Activated CD8-positive, alpha-beta memory T cell treated with anti-CD3 and anti-CD28 coated beads, Interleukin-2, amount 50 U/mL, for 24 hours (primary cell): ENCODE results near the gene RAB40B.
"Not testable (repeated sequence)": the region's sequence is repeated elsewhere in the genome, so short reads cannot be mapped to it uniquely, and the experiment has no call there.

Experiments
- DNase-seq: peaks from one replicate; pipeline ENCODE4 v3.0.0-alpha.2; 2020; ENCODE audit errors: extremely low read depth

Gene RAB40B, protein sequence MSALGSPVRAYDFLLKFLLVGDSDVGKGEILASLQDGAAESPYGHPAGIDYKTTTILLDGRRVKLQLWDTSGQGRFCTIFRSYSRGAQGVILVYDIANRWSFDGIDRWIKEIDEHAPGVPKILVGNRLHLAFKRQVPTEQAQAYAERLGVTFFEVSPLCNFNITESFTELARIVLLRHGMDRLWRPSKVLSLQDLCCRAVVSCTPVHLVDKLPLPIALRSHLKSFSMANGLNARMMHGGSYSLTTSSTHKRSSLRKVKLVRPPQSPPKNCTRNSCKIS

DNA sequence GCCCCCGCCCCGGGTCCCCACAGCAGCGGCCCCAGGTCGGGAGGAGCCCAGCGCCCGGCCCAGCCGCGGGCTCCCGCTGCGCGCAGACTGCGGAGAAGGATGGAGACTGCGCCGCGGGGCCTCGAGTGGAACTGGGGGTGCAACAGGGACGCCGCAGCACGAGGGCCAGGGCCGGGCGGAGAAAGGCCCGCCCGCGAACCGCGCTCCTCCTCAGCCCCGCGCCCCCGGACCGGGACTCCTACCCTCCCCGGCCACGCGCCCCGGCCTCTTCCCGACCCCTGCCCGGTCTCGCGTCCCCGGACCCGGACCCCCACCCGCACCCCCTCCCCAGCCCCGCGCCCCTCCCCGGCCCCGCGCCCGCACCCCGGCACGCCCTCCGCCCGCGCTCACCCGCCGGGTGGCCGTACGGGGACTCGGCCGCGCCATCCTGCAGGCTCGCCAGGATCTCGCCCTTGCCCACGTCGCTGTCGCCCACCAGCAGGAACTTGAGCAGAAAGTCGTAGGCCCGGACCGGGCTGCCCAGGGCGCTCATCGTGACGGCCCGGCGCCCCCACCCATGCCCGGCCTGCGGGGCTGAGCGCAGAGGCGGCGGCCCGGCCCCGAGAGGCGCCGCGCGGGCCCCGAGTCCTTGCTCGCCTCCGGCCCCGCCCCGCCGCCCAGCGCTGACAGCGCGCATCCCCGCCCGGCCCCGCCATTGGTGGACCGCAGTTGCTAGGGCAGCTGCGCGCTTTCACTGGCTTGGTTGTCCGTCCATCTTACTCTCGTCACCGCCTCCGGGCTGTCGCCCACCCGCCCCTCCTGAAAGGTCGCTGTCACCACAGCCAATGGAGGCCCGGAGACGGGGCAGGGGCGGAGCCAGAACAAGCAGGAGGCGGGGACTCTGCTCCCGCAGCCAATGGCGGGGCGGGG is at the start of gene RAB40B:
Gene RAB40B (minus strand): TSS at position 634 of the 909 bp plus-strand sequence. CDS start 102 bp downstream, at position 532.
- DNase-seq, result peak; percentile 95

DNA sequence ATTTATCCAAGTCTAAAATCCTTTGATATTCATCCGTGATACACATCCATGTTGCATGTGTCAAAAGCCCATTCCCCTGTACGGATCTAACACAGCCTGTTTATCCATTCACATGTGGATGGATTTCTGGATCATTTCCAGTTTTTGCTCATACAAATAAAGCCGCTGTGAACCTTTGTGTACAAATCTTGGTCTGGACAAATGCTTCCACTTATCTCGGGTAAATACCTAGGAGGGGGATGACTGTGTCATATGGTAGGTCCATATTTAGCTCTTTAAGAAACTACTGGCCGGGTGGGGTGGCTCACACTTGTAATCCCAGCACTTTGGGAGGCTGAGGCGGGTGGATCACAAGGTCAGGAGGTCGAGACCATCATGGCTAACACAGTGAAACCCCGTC is 47.0 kb upstream of the RAB40B start:
- DNase-seq, result no peak

DNA sequence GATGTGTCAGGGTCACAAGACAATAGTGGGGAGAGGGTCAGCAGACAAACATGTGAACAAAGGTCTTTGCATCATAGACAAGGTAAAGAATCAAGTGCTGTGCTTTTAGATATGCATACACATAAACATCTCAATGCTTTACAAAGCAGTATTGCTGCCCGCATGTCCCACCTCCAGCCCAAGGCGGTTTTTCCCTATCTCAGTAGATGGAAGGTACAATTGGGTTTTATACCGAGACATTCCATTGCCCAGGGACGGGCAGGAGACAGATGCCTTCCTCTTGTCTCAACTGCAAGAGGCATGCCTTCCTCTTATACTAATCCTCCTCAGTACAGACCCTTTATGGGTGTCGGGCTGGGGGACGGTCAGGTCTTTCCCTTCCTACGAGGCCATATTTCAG is 46.2 kb upstream of the RAB40B start:
- DNase-seq, result not testable (repeated sequence)

DNA sequence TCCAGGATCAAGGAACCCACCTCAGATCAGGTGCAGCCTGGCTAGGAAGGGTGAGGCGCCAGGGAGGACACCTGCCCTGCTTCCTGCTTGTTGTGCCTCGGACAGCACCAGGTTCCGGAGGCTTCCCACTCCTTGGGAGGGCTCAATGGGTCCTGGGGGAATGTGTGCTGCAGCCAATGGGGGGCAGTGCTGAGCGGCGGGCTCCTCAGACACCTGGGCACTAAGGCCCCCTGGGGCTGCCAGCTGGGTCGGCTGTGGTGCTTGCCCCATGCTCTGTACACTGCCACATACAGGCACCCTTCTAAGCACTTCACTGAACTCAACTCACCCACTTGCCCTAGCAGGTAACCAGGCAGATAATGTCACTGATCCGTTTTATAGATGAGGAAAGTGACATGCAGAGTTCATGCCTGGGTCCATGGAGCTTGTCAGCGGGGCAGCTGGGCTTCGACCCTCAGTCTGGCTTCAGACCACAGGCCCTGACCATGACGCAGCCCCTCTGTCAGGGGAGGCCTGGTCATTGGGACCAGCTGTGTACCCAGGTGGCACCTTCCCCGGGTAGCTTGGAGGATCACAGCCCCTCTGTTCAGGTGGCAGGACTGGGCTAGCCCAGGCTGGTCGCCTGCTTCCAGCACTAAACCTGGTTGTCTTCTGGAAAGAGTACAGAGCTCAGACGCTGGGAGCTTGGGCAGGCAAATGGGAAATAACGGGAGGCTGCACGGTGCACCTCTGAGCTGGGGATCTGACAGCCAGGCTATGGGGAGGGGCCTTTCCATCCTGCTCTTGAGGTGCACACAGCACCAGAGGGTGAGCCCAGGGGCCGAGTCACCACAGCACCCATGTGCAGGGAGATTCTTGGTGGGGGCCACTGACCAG is 45.1 kb upstream of the RAB40B start:
- no peak for DNase-seq

DNA sequence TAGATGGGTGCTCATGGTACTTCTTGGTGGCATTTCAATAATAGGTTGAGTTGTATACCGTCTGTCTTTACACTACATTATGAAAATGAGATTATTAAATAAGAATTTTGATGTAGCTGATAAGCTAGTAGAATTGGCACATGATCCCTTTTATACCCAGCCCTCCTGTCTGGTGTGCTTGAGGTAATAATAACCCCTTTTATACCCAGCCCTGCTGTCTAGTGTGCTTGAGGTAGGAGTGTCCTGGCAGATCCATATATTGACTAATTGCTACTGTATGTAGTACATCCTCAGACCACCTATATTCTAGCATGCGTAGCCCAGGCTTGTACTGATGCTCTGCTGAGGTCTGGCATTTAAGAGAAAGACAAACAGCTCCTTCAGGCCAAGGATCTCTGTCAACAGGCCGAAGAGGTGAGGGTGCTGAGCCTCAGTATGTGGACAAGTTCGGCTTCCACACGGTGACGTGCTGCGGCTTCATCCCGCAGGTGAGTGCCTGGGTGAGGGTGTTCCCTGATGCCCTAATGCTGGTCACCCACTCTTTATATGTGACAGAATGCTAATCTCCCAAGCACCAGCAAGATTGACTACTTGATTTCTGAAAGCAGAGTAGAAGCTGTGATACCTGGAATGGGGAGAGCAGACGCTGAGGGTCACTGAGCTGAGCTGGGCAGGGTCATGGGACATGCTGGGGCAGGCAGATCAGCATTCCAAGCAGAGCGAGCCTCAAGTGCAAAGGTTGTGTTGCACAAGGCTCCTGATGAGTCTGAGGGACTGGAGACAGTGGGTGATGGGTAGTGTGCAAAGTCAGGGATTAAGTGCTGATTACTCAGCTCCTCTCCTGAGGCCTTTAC is 42.6 kb upstream of the RAB40B start:
- DNase-seq, result no peak

DNA sequence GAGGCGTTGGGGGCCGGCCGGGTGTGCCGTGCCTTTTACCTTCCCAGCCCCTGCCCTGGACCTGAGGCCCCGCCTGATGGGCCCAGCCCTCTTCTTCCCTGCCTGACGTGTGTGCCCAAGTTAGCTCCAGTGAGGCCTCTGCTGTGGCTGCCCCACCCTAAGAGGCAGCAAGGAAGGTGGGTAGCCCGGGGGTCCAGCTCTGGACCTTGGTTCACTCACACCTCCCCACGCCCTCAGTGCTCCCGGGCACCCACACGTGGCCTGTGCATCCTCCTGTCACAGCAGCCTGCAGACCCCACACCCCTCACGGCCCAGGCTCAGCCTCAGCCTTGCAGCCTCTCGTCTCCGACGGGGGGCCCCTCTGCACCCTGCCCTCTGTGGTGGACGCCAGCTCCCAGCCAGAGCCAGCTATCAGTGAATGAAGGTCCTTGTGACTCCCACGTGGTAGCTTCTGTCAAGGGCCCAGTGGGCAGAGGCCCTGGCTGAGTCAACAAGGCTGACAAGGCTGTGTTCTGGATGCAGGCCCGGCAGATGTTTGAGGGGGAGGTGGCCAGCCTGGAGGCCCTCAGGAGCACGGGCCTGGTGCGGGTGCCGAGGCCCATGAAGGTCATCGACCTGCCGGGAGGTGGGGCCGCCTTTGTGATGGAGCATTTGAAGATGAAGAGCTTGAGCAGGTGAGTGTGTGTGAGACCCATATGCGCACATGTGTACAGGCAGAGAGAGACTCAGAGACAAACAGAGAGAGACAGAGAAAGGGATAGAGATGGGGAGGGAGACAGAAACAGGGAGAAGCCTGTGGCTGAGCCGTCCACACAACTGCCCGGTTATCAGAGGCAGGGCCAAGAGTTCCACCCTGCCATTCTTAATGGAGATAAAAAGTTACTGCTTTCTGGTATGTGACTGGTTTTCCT is 39.7 kb upstream of the RAB40B start:
- DNase-seq, result no peak

DNA sequence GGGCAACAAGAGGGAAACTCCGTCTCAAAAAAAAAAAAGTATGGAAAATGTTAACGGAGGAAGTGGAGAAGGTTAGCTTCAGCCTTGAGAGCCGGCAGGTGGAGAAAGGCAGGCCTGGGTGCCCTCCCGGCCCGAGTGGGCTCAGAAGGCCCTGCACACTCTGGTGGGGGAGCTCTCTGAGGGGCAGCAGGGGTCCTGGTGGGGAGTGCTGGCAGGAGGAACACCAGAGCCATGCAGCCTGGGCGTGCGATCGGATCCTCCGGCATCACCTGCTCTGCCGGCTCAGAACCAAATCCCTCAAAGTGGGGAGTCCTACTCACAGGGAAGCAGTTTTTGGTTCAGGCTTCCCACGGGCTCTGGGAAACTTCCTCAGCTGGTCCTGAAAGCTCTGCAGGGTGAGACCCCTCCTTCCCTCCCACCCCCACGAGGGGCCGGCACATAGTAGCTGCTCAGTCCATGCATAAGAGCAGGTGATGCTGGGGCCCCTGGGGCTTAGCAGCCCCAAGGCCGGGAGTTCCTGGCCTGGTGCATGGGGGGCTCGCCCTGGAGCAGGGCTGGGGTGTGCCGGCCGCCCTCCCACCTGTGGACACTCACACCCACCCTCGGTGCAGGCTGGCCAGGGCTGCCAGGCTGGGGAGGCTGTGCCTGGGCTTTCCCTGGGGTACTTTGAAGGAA is 38.1 kb upstream of the RAB40B start:
- no peak for DNase-seq

DNA sequence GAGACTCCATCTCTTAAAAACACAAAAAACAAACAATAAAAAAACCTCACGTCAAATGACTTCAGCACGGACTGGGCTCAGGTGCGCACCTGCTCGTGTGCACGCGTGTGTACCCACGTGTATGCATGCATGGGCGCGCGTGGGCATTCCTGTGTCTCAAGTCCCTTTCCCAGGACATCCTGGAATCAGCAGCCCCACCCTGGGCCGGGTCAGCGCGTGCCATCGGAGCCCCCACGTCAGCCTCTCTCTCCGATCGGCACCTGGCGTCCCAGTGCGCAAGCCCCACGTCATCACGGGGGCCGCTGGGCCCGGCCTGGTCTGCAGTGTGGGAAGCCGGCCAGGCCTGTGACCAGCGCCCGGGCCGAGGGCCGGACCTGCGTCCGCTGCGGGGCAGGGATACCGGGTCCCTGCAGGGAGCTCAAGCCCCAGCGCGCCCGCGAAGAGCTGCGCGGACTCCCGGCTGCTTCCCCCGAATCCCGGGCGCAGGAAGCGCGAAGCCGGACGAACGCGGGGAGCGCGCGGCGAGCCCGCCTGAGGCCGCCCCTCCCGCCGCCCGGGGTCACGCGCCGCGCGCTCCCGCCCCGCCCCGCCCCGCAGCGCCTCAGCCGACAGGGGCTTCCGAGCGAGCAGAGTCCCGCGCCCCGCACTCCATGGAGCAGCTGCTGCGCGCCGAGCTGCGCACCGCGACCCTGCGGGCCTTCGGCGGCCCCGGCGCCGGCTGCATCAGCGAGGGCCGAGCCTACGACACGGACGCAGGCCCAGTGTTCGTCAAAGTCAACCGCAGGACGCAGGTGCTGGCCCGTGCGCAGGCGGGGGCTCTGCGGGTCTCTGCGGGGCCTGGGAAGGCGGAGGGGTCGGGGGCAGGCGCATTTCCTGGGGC is 36.7 kb upstream of the RAB40B start, which contains the start of gene FN3K:
Gene FN3K (plus strand): TSS at position 629 of the 880 bp plus-strand sequence. CDS start 22 bp downstream, at position 651.
- no peak for DNase-seq

DNA sequence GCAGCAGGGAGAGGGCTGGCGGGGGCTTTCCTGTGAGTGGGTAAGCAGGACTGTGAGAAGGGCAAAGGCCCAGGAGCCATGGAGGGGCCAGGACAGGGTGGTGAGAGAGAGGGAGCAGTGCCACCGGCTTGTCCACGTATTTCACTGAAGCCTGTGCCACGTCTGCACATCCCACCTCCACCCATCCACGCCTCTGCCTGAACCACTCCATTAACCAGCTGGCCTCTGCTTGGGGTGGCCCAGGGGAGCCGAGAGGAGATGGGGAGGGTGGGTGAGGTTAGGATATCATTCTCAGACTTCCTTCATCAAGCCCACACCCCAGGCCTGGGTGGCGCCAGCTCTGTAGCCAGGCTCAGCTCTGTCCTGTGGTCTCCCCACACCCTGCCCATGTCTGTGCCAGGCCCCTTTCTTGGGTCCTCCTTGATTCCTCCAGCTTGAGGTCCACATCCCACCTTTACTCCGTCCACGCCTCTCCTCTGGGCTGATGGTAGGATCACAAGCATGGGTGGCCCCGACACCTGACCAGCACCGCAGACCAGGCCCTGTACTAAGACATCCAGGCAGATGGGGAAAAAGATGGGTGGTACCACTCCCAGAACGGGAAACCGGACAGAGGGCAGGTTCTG is 33.7 kb upstream of the RAB40B start:
- DNase-seq, result no peak

DNA sequence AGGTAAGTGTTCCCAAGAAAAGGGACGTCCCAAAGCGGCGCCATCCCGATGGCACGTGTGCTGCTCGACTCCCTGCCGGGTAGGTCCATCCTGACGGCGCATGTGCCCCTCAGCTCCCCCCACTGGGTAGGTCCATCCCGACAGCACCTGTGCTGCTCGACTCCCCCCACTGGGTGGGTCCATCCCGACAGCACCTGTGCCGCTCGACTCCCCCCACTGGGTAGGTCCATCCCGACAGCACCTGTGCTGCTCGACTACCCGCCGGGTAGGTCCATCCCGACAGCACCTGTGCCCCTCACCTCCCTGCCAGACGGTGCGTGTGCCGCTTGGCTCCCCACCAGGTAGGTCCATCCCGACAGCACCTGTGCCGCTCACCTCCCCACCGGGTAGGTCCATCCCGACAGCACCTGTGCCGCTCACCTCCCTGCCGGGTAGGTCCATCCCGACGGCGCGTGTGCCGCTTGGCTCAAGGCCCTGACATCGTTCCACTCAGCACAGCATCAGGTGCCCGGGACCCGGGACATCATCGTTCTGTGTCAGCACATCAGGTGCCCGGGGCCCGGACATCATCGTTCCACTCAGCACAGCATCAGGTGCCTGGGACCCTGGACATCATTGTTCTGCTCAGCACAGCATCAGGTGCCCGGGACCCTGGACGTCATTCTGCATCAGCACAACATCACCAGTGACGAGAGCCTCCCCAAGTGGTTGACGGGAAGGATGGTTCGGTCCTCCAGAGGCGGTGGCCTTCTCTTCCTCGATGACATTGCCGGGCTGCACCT is 31.2 kb upstream of the RAB40B start:
- DNase-seq, result no peak

DNA sequence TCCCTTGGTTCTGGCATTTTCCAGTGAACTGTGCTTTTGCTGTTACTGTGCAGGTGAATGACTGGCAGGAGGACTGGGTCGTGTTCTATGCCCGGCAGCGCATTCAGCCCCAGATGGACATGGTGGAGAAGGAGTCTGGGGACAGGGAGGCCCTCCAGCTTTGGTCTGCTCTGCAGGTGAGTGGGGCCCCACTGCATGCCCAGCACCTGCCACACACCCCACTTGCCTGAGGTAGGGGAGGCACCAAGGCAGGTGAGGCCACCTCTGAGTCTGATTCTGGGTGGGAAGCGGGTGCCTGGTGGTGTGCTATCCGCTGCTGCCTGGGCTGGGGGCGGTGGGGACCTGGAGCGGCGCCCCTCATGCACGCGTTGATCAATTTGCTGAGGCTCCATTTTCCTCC is 27.9 kb upstream of the RAB40B start:
- DNase-seq, result no peak

DNA sequence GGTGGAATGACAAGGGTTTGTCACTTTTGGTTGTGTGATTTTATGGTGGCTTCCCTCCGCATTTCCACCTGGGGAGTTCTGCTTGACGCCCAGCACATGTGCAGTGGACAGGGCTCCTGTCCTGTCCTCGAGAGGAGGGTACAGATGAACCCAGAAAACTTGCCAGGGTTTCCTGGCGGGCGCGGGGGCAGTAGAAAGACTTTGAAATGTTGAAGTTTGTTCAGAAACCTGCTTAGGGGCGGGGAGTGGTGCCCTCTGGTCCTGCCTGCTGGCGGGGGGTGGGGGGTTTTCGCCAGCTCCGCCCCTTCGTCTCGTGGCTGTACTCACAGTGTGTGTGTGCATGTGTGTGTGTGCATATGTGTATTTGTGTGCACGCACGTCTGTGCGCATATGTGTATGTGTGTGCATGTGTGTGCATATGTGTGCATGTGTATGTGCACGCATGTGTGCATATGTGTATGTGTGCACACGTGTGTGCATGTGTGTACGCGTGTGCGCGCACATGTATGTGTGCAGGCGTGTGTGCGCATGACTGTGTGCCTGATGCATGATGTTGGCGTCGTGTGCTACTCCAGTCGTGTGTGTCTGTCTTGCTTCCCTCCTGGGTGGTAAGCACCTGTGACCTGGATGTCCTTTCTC is 24.8 kb upstream of the RAB40B start:
- no peak for DNase-seq

DNA sequence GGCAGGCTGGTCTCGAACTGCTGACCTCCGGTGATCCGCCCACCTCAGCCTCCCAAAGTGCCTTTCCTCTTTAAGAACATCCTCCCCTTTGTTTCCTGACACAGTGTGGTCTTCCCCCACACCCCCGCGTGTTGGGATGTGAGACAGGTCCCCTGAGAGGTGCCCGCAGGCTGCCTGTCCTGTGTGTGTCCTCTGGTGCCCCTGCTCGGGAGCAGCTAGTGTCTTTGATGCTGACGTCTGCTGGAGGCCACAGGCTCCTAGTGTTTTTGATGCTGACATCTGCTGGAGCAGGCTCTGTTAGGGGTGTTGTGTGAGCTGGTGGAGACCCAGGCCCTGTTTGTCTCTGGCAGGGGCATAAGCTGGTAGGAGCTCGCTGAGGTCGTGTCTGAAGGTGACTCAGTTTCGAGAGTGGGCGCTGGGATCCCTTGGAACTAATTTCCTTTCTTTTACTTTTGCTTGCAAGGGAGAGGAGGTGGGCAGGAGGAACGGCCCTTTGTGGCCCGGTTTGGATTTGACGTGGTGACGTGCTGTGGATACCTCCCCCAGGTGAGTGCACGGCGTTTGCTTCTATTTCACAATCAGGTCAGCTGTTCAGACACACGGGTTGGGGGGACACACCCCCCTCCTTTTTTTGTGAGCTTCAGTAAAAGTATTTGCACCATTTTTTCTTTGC is 24.0 kb upstream of the RAB40B start:
- DNase-seq, result no peak

DNA sequence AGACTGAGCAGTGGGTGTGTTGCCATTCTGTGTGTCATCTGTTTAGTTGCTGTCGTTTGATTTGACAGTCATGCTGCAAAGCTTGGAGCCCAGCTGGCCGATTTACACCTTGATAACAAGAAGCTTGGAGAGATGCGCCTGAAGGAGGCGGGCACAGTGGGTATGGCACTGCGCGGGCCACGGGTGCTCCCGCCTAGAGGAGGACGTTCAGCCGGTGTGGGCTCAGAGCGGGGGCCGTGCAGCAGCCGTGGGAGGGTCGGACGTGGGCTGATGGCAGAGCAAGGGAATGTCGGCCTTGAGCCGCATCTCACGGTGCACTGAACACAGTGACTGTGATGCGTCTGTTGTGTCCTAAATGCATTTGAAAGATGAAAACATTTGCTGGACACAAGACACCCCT is 21.7 kb upstream of the RAB40B start:
- DNase-seq, result no peak

DNA sequence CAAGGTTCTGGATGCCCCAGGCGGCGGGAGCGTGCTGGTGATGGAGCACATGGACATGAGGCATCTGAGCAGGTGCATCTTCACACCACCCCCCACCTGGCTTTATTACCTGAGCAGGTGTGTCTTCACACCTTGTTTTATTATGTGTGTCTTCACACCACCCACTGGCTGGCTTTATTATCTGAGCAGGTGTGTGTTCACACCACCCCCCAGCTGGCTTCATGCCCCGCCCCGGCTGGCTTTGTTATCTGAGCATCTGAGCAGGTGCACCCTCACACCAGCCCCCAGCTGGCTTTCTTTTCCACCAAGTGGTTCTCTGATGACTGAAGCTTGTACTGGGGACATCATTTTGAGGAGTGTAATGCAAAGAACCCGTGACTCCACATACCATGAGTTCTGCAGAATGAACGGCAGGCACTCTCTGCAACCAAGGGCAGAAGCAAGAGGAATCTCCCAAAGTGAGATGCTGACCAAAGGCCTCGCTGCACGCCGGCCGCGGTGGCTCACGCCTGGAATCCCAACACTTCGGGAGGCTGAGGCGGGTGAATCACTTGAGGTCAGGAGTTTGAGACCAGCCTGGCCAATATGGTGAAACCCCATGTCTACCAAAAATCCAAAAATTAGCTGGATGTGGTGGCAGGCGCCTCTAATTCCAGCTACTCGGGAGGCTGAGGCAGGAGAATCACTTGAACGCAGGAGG is 20.6 kb upstream of the RAB40B start:
- no peak for DNase-seq
